Neural progenitor cell (in vitro differentiated cells): ENCODE results near the gene AGO1.

ENCODE experiments used
- EZH2 ChIP-seq: fragments of 200-600 bp; sonication (generic); IDR thresholded peaks from 2 replicates; pipeline ENCODE4 v1.6.1; 2017; ENCODE audit warnings: antibody characterized with exemption, mild to moderate bottlenecking, moderate library complexity
- TF ChIP-seq, protein P1 (sequence below): fragments of 200-600 bp; sonication (generic); IDR thresholded peaks from 2 replicates; pipeline ENCODE4 v1.5.1; 2017; ENCODE audit warnings: antibody characterized with exemption, mild to moderate bottlenecking

DNA sequence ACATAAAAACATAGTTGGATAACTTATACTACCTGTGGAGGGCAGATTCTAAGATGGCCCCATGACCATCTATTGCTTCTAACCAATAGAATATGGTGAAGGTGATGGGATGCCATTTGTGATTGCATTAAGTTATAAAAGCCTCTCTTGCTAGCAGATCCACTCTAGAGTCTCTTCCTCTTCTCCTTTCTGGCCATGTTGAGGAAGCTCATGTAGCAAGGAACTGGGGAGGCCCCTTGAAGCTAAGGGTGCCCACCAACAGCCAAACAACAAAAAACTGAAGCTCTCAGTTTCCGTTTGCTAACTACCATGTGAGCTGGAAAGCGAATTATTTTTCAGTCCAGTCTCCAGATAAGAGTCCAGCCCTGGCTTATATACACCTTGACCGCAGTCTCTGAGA lies 16.0 kb upstream of the AGO1 start:
- TF ChIP-seq, protein P1, sequence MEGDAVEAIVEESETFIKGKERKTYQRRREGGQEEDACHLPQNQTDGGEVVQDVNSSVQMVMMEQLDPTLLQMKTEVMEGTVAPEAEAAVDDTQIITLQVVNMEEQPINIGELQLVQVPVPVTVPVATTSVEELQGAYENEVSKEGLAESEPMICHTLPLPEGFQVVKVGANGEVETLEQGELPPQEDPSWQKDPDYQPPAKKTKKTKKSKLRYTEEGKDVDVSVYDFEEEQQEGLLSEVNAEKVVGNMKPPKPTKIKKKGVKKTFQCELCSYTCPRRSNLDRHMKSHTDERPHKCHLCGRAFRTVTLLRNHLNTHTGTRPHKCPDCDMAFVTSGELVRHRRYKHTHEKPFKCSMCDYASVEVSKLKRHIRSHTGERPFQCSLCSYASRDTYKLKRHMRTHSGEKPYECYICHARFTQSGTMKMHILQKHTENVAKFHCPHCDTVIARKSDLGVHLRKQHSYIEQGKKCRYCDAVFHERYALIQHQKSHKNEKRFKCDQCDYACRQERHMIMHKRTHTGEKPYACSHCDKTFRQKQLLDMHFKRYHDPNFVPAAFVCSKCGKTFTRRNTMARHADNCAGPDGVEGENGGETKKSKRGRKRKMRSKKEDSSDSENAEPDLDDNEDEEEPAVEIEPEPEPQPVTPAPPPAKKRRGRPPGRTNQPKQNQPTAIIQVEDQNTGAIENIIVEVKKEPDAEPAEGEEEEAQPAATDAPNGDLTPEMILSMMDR: no peak
- no peak for TF ChIP-seq EZH2
